Smooth muscle cell (in vitro differentiated cells): Measurements from ENCODE around the gene RBBP8NL. TPM values are rescaled to one million over a fixed set of nuclear protein-coding genes. Genes with fewer than 3 reads are reported as not detected.
A peak's percentile ranks its signal among the peaks of the same experiment; 100 is the strongest.

Experiments
- DNase-seq: peaks from one replicate; lab custom pipeline; 2025; ENCODE audit not compliant: unreplicated experiment; lab: John Stamatoyannopoulos, UW
- H2AFZ ChIP-seq: fragments of 200-600 bp; sonication (generic); 2 replicates; pipeline ENCODE4 v1.6.0; 2016; ENCODE audit warnings: antibody characterized with exemption, low read depth, mild to moderate bottlenecking
- H3F3A ChIP-seq: fragments of 200-600 bp; sonication (generic); 2 replicates; pipeline ENCODE4 v1.6.0; 2017; ENCODE audit warnings: antibody characterized with exemption, low read depth
- H3K27ac ChIP-seq: fragments of 200-600 bp; sonication (generic); 2 replicates; pipeline ENCODE4 v1.5.1; 2016; ENCODE audit warnings: low read depth, mild to moderate bottlenecking
- H3K27me3 ChIP-seq: fragments of 200-600 bp; sonication (generic); 2 replicates; pipeline ENCODE4 v1.6.1; 2016; ENCODE audit warnings: low read depth, mild to moderate bottlenecking
- H3K36me3 ChIP-seq: fragments of 200-600 bp; sonication (generic); 2 replicates; pipeline ENCODE4 v1.5.1; 2016; ENCODE audit warnings: low read depth
- H3K4me1 ChIP-seq: fragments of 200-600 bp; sonication (generic); 2 replicates; pipeline ENCODE4 v1.5.1; 2016; ENCODE audit warnings: low read depth
- H3K4me2 ChIP-seq: fragments of 200-600 bp; sonication (generic); 2 replicates; pipeline ENCODE4 v1.6.0; 2016; ENCODE audit warnings: mild to moderate bottlenecking
- H3K4me3 ChIP-seq: fragments of 200-600 bp; sonication (generic); 2 replicates; pipeline ENCODE4 v1.5.1; 2016; ENCODE audit warnings: mild to moderate bottlenecking
- H3K79me2 ChIP-seq: fragments of 200-600 bp; sonication (generic); 2 replicates; pipeline ENCODE4 v1.6.0; 2016; ENCODE audit warnings: low read depth, mild to moderate bottlenecking
- H3K9ac ChIP-seq: fragments of 200-600 bp; sonication (generic); 2 replicates; pipeline ENCODE4 v1.6.0; 2016; ENCODE audit warnings: low read depth
- H3K9me3 ChIP-seq: fragments of 200-600 bp; sonication (generic); replicated peaks from 2 replicates; pipeline ENCODE4 v1.5.1; 2016; ENCODE audit warnings: low read depth
- H4K20me1 ChIP-seq: fragments of 200-600 bp; sonication (generic); 2 replicates; pipeline ENCODE4 v1.6.0; 2016; ENCODE audit warnings: low read depth
- CTCF ChIP-seq: fragments of 200-600 bp; sonication (generic); IDR thresholded peaks from 2 replicates; pipeline ENCODE4 v1.5.1; 2017; ENCODE audit warnings: borderline replicate concordance, mild to moderate bottlenecking, antibody characterized with exemption; ENCODE audit not compliant: insufficient read depth, poor library complexity, severe bottlenecking
- WGBS: methylation state at CpG from one replicate; pipeline ENCODE4 v1.1.7; 2016; ENCODE audit warnings: low lambda C conversion rate; 5-methylcytosine and 5-hydroxymethylcytosine counted together
- polyA plus RNA-seq: library from polyadenylated mRNA; unstranded; fragments of >200 nt; fragmentation: Nextera tagmentation; extraction: Ambion mirVana; gene quantifications from 2 replicates; pipeline ENCODE4 v1.2.1, GENCODE V29; 2016
- total RNA-seq: library from RNA; depleted of rRNA; stranded (reverse); fragments of >200 nt; gene quantifications from 2 replicates; pipeline ENCODE4 v1.2.3, GENCODE V29; 2014

Gene RBBP8NL
- total and polyA plus RNA-seq, 2 experiments from 2014 or later, result 0.40 TPM; not detected in 1

DNA sequence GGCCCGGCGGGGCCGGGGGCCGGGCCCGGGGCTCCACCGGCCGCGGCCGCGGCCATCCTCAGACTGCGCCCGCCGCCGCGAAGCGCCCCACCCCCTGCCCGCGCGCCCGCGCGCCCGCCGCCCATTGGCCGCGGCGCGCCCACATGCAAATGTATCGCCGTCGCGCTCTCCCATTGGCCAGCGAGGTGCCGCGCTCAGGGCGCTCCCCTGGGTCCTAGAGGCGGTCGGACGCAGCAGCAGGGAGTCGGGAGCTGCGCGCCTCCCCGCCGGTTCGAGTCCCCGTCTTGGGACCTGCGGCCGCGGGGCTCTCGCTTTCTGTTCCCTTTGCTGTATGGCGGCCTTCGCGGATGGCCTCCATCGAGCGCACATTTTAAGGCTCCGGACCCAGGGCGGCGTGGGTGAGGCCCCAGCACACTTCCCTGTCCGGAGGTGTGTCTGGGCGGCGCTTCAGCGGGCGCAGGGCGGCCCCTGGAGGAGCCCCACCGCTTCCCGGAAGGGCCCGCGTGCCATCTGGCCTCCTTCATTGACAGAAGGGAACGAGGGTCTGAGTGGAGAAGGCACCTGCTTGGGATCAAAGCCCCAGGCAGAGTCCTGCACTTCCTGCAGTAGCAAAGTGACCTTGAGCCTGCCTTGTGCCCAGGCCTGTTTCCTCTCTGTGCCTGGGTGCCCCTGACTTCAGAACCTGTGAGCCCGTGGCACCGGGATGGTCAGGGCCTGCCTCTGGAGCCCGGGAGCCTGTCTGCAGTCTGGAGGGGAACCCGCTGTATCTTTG lies 19.9 kb downstream of the RBBP8NL start, which contains the start of gene CABLES2:
Gene CABLES2 (minus strand): TSS at position 65 of the 772 bp plus-strand sequence. CDS start 9 bp downstream, at position 56.
- H4K20me1 ChIP-seq, result peaks cover 6% of the 10 kb centered on the region
- TF ChIP-seq CTCF, result no peak
- H3K27ac ChIP-seq, result no peak within 1 kb of the TSS
- H3F3A ChIP-seq, result no peaks in the 10 kb centered on the region
- DNase-seq, result peak; percentile 39
- H3K4me2 ChIP-seq, result peak within 1 kb of the TSS; percentile 96
- peak within 1 kb of the TSS; percentile 86 for H2AFZ ChIP-seq
- 12% methylated on average over 40 of the region's 73 CpGs for WGBS
- H3K36me3 ChIP-seq, result no peaks in the 10 kb centered on the region
- H3K79me2 ChIP-seq, result peaks cover 11% of the 10 kb centered on the region
- no peaks in the 10 kb centered on the region for H3K9me3 ChIP-seq
- H3K27me3 ChIP-seq, result no peaks in the 10 kb centered on the region
- H3K4me3 ChIP-seq, result peak within 1 kb of the TSS; percentile 57
- H3K9ac ChIP-seq, result peak within 1 kb of the TSS; percentile 81
- peaks cover 11% of the 10 kb centered on the region for H3K4me1 ChIP-seq

- Histone ChIP-seq H3F3A (no peaks in the 10 kb centered on the region), H3K4me1 (peaks cover 11% of the 10 kb centered on the region), H2AFZ (no peak overlapping the region), H3K4me2 (peak overlapping the region; percentile 93), H3K79me2 (peaks cover 11% of the 10 kb centered on the region), H3K9ac (peak overlapping the region; percentile 81), H4K20me1 (peaks cover 6% of the 10 kb centered on the region), H3K27ac (no peak overlapping the region), H3K36me3 (no peaks in the 10 kb centered on the region), H3K27me3 (no peaks in the 10 kb centered on the region), H3K4me3 (peak overlapping the region; percentile 57), H3K9me3 (no peaks in the 10 kb centered on the region)
- WGBS, result 3% methylated on average over 17 of the region's 42 CpGs
- no peak for DNase-seq
- TF ChIP-seq CTCF, result no peak
Measured at GRCh38 chr20:62406635-62407176, 20.6 kb downstream of the RBBP8NL start.

GRCh38 chr20:62405981-62406513 lies 21.3 kb downstream of the RBBP8NL start:
- no peak overlapping the region for H3K27ac ChIP-seq
- H3K36me3 ChIP-seq, result no peaks in the 10 kb centered on the region
- peak overlapping the region; percentile 57 for H3K4me3 ChIP-seq
- 81% methylated on average over 7 of the region's 10 CpGs for WGBS
- H4K20me1 ChIP-seq, result peaks cover 6% of the 10 kb centered on the region
- DNase-seq, result no peak
- no peaks in the 10 kb centered on the region for H3K27me3 ChIP-seq
- H3K4me2 ChIP-seq, result peak overlapping the region; percentile 93
- no peak overlapping the region for H2AFZ ChIP-seq
- TF ChIP-seq CTCF, result no peak
- peaks cover 11% of the 10 kb centered on the region for H3K79me2 ChIP-seq
- H3K4me1 ChIP-seq, result peaks cover 11% of the 10 kb centered on the region
- H3K9ac ChIP-seq, result peak overlapping the region; percentile 81
- H3F3A ChIP-seq, result no peaks in the 10 kb centered on the region
- no peaks in the 10 kb centered on the region for H3K9me3 ChIP-seq
